Measurements from ENCODE around the gene SORBS1.

DNA sequence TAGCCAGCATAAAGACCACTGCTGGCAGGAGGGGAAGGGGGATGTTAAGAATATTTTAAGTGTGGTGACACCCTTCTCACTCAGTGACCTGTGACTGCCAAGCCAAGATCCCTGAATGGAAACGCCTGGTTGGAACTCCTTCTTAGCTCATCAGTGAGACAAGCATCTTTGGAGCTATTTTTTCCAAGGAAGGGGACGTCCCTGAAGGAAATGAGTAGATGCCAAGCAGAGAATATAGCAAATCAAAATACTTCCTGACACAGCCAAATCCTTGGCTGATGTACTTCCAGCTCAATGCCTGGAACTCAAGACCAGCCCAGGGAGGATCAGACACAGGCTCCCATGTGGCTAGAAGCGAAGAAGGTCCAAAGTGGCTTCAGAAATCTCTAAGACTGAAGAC, 82.2 kb downstream of the SORBS1 start:
- no peak for TF ChIP-seq CTCF (CRISPR knock-in tag; IDR thresholded peaks at IDR 0.05)
- TF ChIP-seq TMF1 (CRISPR knock-in tag; IDR thresholded peaks at IDR 0.05; ENCODE audit: low read depth), result no peak
- TF ChIP-seq, protein P1, sequence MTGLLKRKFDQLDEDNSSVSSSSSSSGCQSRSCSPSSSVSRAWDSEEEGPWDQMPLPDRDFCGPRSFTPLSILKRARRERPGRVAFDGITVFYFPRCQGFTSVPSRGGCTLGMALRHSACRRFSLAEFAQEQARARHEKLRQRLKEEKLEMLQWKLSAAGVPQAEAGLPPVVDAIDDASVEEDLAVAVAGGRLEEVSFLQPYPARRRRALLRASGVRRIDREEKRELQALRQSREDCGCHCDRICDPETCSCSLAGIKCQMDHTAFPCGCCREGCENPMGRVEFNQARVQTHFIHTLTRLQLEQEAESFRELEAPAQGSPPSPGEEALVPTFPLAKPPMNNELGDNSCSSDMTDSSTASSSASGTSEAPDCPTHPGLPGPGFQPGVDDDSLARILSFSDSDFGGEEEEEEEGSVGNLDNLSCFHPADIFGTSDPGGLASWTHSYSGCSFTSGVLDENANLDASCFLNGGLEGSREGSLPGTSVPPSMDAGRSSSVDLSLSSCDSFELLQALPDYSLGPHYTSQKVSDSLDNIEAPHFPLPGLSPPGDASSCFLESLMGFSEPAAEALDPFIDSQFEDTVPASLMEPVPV (CRISPR knock-in tag; IDR thresholded peaks at IDR 0.05), result no peak
- no peak for TF ChIP-seq CEBPB (IDR thresholded peaks at IDR 0.05; ENCODE audit: borderline replicate concordance, low read depth, low read length)
- TF ChIP-seq PRDM15 (CRISPR knock-in tag; IDR thresholded peaks at IDR 0.05), result no peak
